Superior temporal gyrus (tissue), 1 donor: ENCODE measurements around the gene IL12RB2.

ENCODE experiments used
- DNase-seq: peaks from one replicate; pipeline ENCODE4 v3.0.0-alpha.2; 2016; ENCODE audit errors: extremely low spot score

IL12RB2 gene

GRCh38 chr1:67307251-67308060 lies at the start of gene IL12RB2:
IL12RB2 (plus strand) TSS chr1:67307873; CDS start chr1:67320369, 12,496 bp downstream.
- DNase-seq, result no peak

GRCh38 chr1:67261680-67262079 lies 46.0 kb upstream of the IL12RB2 start:
- no peak for DNase-seq

GRCh38 chr1:67262735-67263134 lies 44.9 kb upstream of the IL12RB2 start:
- DNase-seq, result no peak

- DNase-seq, result no peak
Measured at GRCh38 chr1:67264152-67264551, 43.5 kb upstream of the IL12RB2 start.

GRCh38 chr1:67264899-67265298 lies 42.8 kb upstream of the IL12RB2 start:
- no peak for DNase-seq

GRCh38 chr1:67269061-67269460 lies 38.6 kb upstream of the IL12RB2 start:
- no peak for DNase-seq

GRCh38 chr1:67270541-67270940 lies 37.1 kb upstream of the IL12RB2 start:
- DNase-seq, result no peak

GRCh38 chr1:67273591-67273990 lies 34.1 kb upstream of the IL12RB2 start:
- DNase-seq, result no peak

GRCh38 chr1:67274623-67275325 lies 32.9 kb upstream of the IL12RB2 start:
- DNase-seq, result no peak

- no peak for DNase-seq
Measured at GRCh38 chr1:67280696-67281095, 27.0 kb upstream of the IL12RB2 start.

GRCh38 chr1:67281244-67281643 lies 26.4 kb upstream of the IL12RB2 start:
- no peak for DNase-seq

- no peak for DNase-seq
Measured at GRCh38 chr1:67285780-67286488, 21.7 kb upstream of the IL12RB2 start.

- no peak for DNase-seq
Measured at GRCh38 chr1:67290236-67290635, 17.4 kb upstream of the IL12RB2 start.

GRCh38 chr1:67294836-67295617 lies 12.6 kb upstream of the IL12RB2 start:
- DNase-seq, result no peak

GRCh38 chr1:67298762-67299161 lies 8.9 kb upstream of the IL12RB2 start:
- no peak for DNase-seq

- DNase-seq, result no peak
Measured at GRCh38 chr1:67299296-67299695, 8.4 kb upstream of the IL12RB2 start.

GRCh38 chr1:67300561-67300960 lies 7.1 kb upstream of the IL12RB2 start:
- DNase-seq, result no peak

- no peak for DNase-seq
Measured at GRCh38 chr1:67304023-67304422, 3.6 kb upstream of the IL12RB2 start.

- DNase-seq, result no peak
Measured at GRCh38 chr1:67306547-67306946, 1.1 kb upstream of the IL12RB2 start.

GRCh38 chr1:67308136-67308535 lies 463 bp downstream of the IL12RB2 start:
- DNase-seq, result no peak

- DNase-seq, result no peak
Measured at GRCh38 chr1:67312615-67313014, 4.9 kb downstream of the IL12RB2 start.
